Kasumi-1 (cell line): Measurements from ENCODE around the gene ERN2.
"Not testable (repeated sequence)": the region's sequence is repeated elsewhere in the genome, so short reads cannot be mapped to it uniquely, and the experiment has no call there.

Experiments used
- DNase-seq, 2 experiments: peaks; one replicate each; lab custom pipeline; 2025; lab: John Stamatoyannopoulos, UW

ERN2 gene

DNA sequence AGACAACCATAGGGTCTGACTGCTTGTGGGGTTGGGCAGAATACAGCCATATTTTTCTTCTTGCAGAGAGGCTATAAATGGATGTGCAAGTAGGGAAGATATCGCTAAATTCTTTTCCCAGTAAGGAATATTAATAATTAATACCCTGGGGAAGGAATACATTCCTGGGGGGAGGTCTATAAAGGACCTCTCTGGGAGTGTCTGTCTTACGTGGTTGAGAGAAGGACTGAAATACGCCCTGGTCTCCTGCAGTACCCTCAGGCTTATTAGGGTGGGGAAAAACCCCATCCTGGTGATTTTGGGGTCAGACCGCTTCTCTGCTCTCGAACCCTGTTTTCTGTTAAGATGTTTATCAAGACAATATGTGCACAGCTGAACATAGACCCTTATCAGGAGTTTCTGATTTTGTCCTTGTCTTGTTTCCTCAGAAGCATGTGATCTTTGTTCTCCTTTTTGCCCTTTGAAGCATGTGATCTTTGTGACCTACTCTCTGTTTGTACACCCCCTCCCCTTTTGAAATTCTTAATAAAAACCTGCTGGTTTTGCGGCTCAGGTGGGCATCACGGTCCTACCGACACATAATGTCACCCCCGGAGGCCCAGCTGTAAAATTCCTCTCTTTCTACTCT lies 9.7 kb upstream of the ERN2 start:
- not testable (repeated sequence) for DNase-seq

GRCh38 chr16:23716484-23716883 lies 3.5 kb upstream of the ERN2 start:
- DNase-seq, result no peak

GRCh38 chr16:23711785-23712184 lies 1.2 kb downstream of the ERN2 start:
- no peak for DNase-seq

DNA sequence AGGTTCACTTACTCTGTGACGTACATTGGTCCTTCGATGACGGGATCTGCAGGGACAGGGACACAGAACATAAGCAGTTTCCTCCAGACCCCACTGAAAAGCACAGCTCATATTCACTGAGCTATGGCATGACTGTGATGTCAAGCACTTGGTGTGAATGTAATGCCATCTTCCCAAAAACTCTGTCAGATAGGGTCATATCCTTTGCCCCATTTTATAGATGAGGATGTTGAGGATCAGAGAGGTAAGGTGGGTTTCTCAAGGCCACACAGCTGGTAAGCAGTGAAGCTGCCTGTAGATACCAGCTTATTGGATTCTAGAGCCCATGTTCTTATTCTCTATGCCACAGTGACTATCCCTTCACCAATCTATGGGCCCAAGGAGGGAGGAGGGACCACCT lies 2.5 kb downstream of the ERN2 start:
- DNase-seq, result no peak

- no peak for DNase-seq
These were observed 3.0 kb downstream of the ERN2 start for GRCh38 chr16:23710008-23710407.

DNA sequence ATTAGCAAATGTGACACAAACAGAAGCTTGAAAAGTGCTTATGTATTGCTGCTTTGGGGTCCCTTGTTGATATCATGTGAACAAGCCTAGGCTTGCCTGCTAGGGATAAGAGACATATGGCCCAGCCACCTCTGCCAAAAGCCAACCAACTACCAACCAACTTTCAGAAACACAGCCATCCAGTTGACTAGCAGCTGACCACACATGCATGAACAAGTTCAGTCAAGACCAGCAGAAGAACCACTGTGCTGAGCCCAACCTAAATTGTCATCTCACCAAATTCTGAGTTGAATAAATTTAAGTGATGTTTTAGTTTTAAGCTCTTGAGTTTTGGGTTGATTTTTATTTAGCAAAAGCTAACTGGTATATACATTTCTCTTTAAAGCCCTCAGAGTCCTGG lies 3.5 kb downstream of the ERN2 start:
- no peak for DNase-seq

DNA sequence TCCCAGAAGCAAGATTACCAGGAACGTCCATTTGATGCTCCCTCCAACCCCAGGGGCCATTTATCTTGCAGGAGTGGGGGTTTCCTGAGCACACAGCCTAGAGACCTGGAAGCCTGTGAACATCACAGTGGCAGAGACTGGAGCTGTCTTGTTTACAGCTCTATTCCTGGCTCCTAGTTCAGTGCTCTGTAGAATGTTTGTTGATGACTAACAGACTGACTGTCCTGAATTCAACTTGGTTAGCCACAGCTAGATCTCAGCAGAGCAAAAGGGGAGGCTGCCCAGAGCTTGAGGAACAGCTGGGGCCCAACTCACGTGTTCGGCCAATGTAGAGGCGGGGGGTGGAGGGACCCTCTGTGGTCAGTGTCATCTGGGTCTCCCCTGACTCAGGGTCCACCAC lies 6.6 kb downstream of the ERN2 start:
- DNase-seq, result no peak

GRCh38 chr16:23705517-23705902 lies 7.5 kb downstream of the ERN2 start:
- no peak for DNase-seq

GRCh38 chr16:23704772-23705516 lies 8.1 kb downstream of the ERN2 start:
- DNase-seq, result no peak

- DNase-seq, result no peak
These were observed 10.1 kb downstream of the ERN2 start for GRCh38 chr16:23702951-23703350.

- DNase-seq, result no peak
These were observed 12.0 kb downstream of the ERN2 start for GRCh38 chr16:23701045-23701444.

GRCh38 chr16:23700509-23700908 lies 12.5 kb downstream of the ERN2 start:
- no peak for DNase-seq

DNA sequence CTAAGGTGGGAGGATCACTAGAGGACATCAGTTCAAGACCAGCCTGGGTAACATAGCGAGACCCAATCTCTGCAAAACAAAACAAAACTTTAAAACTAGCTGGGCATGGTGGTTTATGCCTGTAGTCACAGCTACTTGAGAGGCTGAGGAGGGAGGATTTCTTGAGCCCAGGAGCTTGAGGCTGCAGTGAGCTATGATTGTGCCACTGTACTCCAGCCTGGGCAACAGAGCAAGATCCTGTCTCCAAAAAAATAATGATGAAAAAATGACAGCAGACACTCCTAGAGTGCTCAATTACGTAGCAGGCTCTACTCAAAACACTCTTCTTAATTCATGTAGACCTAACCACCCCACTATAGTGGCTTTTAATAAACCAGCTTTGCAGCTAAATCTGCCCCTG lies 12.9 kb downstream of the ERN2 start:
- no peak for DNase-seq

DNA sequence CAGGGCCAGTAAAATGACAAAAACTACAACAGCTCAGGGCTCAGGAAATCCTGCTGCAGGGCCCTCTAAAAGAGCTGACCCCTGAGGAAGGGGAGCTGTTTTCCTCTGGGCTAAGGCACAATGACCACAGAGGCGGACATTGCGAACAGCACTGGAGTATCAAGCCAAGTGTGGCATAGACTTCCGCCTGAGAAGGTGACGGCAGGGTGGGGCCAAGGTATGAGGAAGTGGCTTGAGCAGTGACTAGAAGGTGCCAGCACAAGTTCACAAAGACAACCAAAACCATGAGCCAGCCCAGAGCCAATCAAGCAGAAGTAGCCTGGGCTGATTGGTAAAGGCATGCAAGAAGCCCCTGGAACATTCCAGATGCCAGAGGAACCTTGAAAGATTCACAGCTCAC lies 13.9 kb downstream of the ERN2 start:
- no peak for DNase-seq

GRCh38 chr16:23695756-23696155 lies 17.3 kb downstream of the ERN2 start:
- DNase-seq, result no peak

DNA sequence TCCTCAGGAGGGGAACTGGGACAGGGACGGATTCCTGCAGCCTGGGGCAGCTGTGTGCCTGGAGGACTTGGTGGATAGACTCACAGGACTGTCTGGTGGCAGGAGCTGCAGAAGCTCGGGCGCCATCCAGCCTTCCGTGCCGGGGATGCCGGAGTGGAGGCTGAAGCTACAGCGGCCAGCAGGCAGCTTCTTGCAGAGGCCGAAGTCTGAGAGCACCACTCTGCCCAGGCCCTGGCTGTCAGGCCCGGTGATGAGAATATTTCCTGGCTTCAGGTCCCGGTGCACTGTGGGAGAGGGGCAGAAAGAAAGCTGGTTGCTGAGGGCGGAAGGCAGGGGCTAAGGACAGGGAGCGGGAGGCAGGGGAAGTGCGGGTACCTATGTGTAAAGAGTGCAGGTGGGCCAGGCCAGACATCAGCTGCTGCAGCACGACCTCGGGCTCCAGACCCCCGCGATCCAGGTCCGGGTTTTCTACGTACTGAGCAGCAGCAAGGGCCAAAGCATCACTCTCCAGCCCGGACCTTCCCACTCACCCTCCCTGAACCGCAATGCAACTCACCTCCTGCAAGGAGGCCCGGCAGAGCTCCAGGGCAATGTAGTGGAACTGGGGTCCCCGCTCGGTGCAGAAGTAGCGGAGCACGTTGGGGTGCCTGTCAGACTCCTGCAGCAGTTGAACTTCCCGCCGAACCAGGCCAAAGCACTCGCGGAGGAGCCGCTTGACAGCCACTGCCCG lies 18.2 kb downstream of the ERN2 start:
- DNase-seq, result no peak

- no peak for DNase-seq
These were observed 18.8 kb downstream of the ERN2 start for GRCh38 chr16:23694265-23694643.

DNA sequence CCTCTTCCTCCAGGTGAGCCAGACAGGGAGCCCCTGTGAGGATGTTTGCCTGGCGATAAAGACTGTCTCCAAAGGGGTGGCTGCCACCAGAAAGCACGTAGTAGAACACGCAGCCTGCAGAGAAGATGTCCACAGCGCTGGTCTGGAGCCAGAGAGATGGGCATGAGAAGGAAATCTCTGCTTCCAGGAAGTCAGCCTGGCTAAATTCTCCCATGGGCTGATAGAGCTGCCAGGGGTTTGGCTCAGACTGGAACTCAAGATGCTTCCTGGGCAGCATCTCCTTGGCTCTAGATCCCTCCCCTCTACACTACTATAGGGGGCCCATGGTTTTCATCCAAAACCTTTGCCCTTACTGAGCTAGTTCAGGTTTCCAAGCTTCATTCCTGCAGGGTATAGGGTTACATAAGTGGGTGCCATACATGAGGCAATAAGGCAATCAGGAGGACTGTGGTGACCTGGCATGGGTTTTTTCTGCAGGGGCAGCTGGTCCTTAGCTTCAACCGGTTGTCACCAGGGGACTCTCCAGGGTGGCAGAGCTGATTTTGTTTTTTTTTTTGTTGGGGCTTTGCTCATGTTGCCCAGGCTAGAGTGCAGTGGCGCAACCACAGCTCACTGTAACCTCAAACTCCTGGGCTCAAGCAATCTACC lies 20.7 kb downstream of the ERN2 start:
- no peak for DNase-seq

DNA sequence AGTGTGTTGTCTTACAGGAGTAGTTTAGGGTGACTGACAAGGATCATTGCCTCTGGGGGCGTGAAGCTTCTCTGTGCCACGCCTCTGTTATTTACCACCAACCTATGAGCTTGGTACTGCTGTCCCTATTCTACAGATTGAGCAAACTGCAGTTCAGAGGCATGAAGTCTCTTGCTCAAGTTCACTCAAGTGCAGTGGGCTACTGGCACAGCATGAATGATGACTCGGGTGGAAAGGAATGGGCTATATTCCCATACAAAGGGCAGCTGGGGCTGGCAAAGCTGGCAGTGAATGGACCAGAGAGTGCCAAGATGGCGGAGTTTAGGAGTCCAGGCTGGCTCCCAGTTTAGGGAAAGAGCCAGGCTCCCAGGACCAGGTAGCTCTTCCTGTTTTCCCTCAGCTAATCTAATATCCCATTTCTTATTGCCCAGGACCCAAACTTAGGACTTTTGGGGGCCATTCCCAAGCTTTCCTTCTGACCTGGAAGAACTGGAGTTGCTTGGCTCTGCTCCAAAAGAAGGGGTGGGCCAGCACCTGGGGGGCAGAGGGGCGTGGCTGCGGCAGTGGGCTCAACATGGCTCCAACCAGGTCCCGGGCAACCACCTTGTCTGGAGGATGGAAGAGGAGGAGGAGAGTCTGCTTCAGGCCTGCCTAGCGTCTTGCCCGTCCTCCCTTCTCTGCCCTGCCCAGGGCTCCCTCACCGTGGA lies 21.4 kb downstream of the ERN2 start:
- no peak for DNase-seq

GRCh38 chr16:23690771-23691482 lies 22.1 kb downstream of the ERN2 start:
- no peak for DNase-seq

- no peak for DNase-seq
These were observed 23.4 kb downstream of the ERN2 start for GRCh38 chr16:23689442-23690187.
